Endodermal cell (in vitro differentiated cells): ENCODE measurements around the gene SGCD. TPM values are rescaled to one million over a fixed set of nuclear protein-coding genes. Genes with fewer than 3 reads are reported as not detected.

Source experiments
- DNase-seq: peaks from one replicate; pipeline ENCODE4 v3.0.0-alpha.2; 2017
- H3K27ac ChIP-seq: 2 replicates; pipeline ENCODE4 v1.5.1; 2013; ENCODE audit warnings: mild to moderate bottlenecking, low read depth, low read length, moderate library complexity
- H3K27me3 ChIP-seq: 2 replicates; pipeline ENCODE4 v1.6.1; 2013; ENCODE audit warnings: mild to moderate bottlenecking, low read length, moderate library complexity; ENCODE audit not compliant: insufficient read depth, control insufficient read depth, poor library complexity, severe bottlenecking
- H3K36me3 ChIP-seq: 2 replicates; pipeline ENCODE4 v1.7.0; 2013; ENCODE audit warnings: mild to moderate bottlenecking, low read length, moderate library complexity; ENCODE audit not compliant: control insufficient read depth, insufficient read depth
- H3K4me1 ChIP-seq: one replicate; pipeline ENCODE4 v1.7.0; 2013; ENCODE audit warnings: low read length; ENCODE audit not compliant: control insufficient read depth, insufficient read depth
- H3K4me3 ChIP-seq: 2 replicates; pipeline ENCODE4 v1.5.1; 2013; ENCODE audit warnings: mild to moderate bottlenecking, low read length, moderate library complexity
- H3K9ac ChIP-seq: 2 replicates; pipeline ENCODE4 v1.6.1; 2013; ENCODE audit warnings: mild to moderate bottlenecking, low read length, moderate library complexity; ENCODE audit not compliant: poor library complexity, severe bottlenecking; ENCODE audit errors: extremely low read depth
- H3K9me3 ChIP-seq: 2 replicates; pipeline ENCODE4 v1.6.1; 2013; ENCODE audit warnings: mild to moderate bottlenecking, low read length, moderate library complexity; ENCODE audit not compliant: control insufficient read depth
- H3K27ac Mint-ChIP-seq: 2 replicates; pipeline ENCODE4 v1.8.0; 2020; ENCODE audit warnings: mixed read lengths
- H3K27me3 Mint-ChIP-seq: 2 replicates; pipeline ENCODE4 v1.8.0; 2021; ENCODE audit warnings: mild to moderate bottlenecking, mixed read lengths; ENCODE audit not compliant: insufficient read depth
- H3K36me3 Mint-ChIP-seq: 2 replicates; pipeline ENCODE4 v1.8.0; 2020; ENCODE audit warnings: low read depth, mixed read lengths
- H3K4me1 Mint-ChIP-seq: 2 replicates; pipeline ENCODE4 v1.8.0; 2020; ENCODE audit warnings: mixed read lengths
- H3K4me3 Mint-ChIP-seq: 2 replicates; pipeline ENCODE4 v1.8.0; 2020; ENCODE audit warnings: mild to moderate bottlenecking, moderate library complexity, mixed read lengths
- H3K9me3 Mint-ChIP-seq: 2 replicates; pipeline ENCODE4 v1.8.0; 2020; ENCODE audit warnings: mild to moderate bottlenecking, mixed read lengths
- CTCF ChIP-seq: fragments of 200-600 bp; sonication (generic); conservative IDR thresholded peaks from 2 replicates; pipeline ENCODE4 v1.5.0; 2021; ENCODE audit warnings: antibody characterized with exemption, mild to moderate bottlenecking
- WGBS, 2 experiments: methylation state at CpG; one replicate each; pipeline versions ENCODE4 v1.1.5 to v1.1.7; 2013; ENCODE audit warnings: missing lambda C conversion rate in 2 of 2, mixed read lengths in 1 of 2; ENCODE audit not compliant: insufficient coverage in 1 of 2, insufficient read length in 1 of 2; 5-methylcytosine and 5-hydroxymethylcytosine counted together
- total RNA-seq, 2 donors: library from RNA; stranded (reverse); fragmentation: NEBNext Ultra II Directional in 1 of 2; extraction: Animal tissue kit (Norgen Biotek cat#: 25700) in 1 of 2; gene quantifications; 2 replicates in 1 of 2; 3 replicates in 1 of 2; pipeline ENCODE4 v1.2.1, GENCODE V29; 2021

Gene SGCD
- total RNA-seq, 2 donors from 2014 or later = 0.04 to 0.42 TPM

GRCh38 chr5:156395306-156395675, 68.3 kb downstream of the SGCD start:
- Mint-ChIP-seq H3K27me3 (no peaks in the 10 kb centered on the region), H3K4me3 (no peak overlapping the region), H3K4me1 (no peaks in the 10 kb centered on the region), H3K9me3 (peaks cover 10% of the 10 kb centered on the region), H3K36me3 (no peaks in the 10 kb centered on the region), H3K27ac (no peak overlapping the region)
- no peaks in the 10 kb centered on the region for H3K36me3 ChIP-seq
- no peak for DNase-seq
- 71 to 87% methylated on average over 1 to 2 of the region's 2 CpGs for WGBS, 2 experiments
- H3K27ac ChIP-seq = no peak overlapping the region
- H3K9ac ChIP-seq = no peak overlapping the region
- no peak overlapping the region for H3K4me3 ChIP-seq
- H3K9me3 ChIP-seq = no peaks in the 10 kb centered on the region
- no peaks in the 10 kb centered on the region for H3K27me3 ChIP-seq
- no peaks in the 10 kb centered on the region for H3K4me1 ChIP-seq
- TF ChIP-seq CTCF = no peak

GRCh38 chr5:156396063-156396829, 69.3 kb downstream of the SGCD start:
- no peak overlapping the region for H3K9ac ChIP-seq

DNA sequence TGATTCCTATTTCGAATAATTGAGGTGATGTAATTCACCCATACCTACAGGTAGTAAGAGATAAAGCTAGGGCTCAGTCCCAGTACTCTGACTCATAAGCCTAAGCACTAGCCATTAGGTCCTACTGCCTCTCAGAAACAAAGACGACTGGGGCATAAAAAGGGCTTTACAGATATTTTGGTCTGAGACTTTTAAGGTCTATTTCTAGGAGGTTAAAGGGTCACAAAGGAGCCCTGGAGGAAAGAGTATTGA, 69.8 kb downstream of the SGCD start:
- no peaks in the 10 kb centered on the region for H3K4me1 ChIP-seq
- no peak overlapping the region for H3K27ac ChIP-seq
- no peak overlapping the region for H3K4me3 ChIP-seq
- H3K9me3 ChIP-seq = no peaks in the 10 kb centered on the region
- 92 to 100% methylated on average over 1 to 2 of the region's 2 CpGs for WGBS, 2 experiments
- Mint-ChIP-seq H3K27ac (no peak overlapping the region), H3K4me1 (no peaks in the 10 kb centered on the region), H3K9me3 (peaks cover 10% of the 10 kb centered on the region), H3K4me3 (no peak overlapping the region), H3K27me3 (no peaks in the 10 kb centered on the region), H3K36me3 (no peaks in the 10 kb centered on the region)
- no peaks in the 10 kb centered on the region for H3K36me3 ChIP-seq
- DNase-seq = no peak
- no peak overlapping the region for H3K9ac ChIP-seq
- TF ChIP-seq CTCF = no peak
- H3K27me3 ChIP-seq = no peaks in the 10 kb centered on the region

More at GRCh38 chr5:156396063-156396829, 69.3 kb downstream of the SGCD start:
- WGBS, 2 experiments = 90 to 92% methylated on average over 8 to 11 of the region's 11 CpGs
- Mint-ChIP-seq H3K36me3 (no peaks in the 10 kb centered on the region), H3K27ac (no peak overlapping the region), H3K9me3 (peaks cover 10% of the 10 kb centered on the region), H3K27me3 (no peaks in the 10 kb centered on the region), H3K4me1 (no peaks in the 10 kb centered on the region), H3K4me3 (no peak overlapping the region)
- no peak for DNase-seq
- H3K9me3 ChIP-seq = no peaks in the 10 kb centered on the region
- H3K36me3 ChIP-seq = no peaks in the 10 kb centered on the region
- H3K4me1 ChIP-seq = no peaks in the 10 kb centered on the region
- H3K27me3 ChIP-seq = no peaks in the 10 kb centered on the region
- H3K27ac ChIP-seq = no peak overlapping the region
- TF ChIP-seq CTCF = no peak
- H3K4me3 ChIP-seq = no peak overlapping the region
